Activated CD4-positive, alpha-beta T cell treated with anti-CD3 and anti-CD28 coated beads for 36 hours (primary cell): ENCODE results near the gene TMEM127. TPM values are rescaled to one million over a fixed set of nuclear protein-coding genes. Genes with fewer than 3 reads are reported as not detected.
"Not testable (repeated sequence)": the region's sequence is repeated elsewhere in the genome, so short reads cannot be mapped to it uniquely, and the experiment has no call there.

Source experiments
- ATAC-seq: fragments of 200-7000 bp; cut with Tn5 transposase; one replicate; pipeline ENCODE4 v1.10.0; 2021; ENCODE audit warnings: mild to moderate bottlenecking, moderate library complexity
- CTCF ChIA-PET: fragments of 350-600 bp; sonication (Branson Sonifier 250); formaldehyde crosslinking; loops from one replicate; lab custom pipeline; 2021; ENCODE audit warnings: antibody characterized with exemption; lab: Charles Lee
- POLR2A ChIA-PET: fragments of 350-600 bp; sonication (Branson Sonifier 250); formaldehyde crosslinking; loops from one replicate; lab custom pipeline; 2021; ENCODE audit warnings: antibody characterized with exemption, inconsistent platforms; lab: Charles Lee
- DNase-seq: peaks from one replicate; pipeline ENCODE4 v3.0.0-alpha.2; 2020
- H3K27ac Mint-ChIP-seq: one replicate; pipeline ENCODE4 v1.8.0; 2021; ENCODE audit warnings: mixed read lengths
- H3K27me3 Mint-ChIP-seq: one replicate; pipeline ENCODE4 v1.8.0; 2021; ENCODE audit warnings: mixed read lengths
- H3K36me3 Mint-ChIP-seq: one replicate; pipeline ENCODE4 v1.8.0; 2021; ENCODE audit warnings: low read depth, mixed read lengths
- H3K4me1 Mint-ChIP-seq: one replicate; pipeline ENCODE4 v1.8.0; 2021; ENCODE audit warnings: mixed read lengths
- H3K4me3 Mint-ChIP-seq: one replicate; pipeline ENCODE4 v1.8.0; 2021; ENCODE audit warnings: mild to moderate bottlenecking, moderate library complexity, mixed read lengths
- H3K9me3 Mint-ChIP-seq: one replicate; pipeline ENCODE4 v1.8.0; 2021; ENCODE audit warnings: low read depth, mixed read lengths
- intact Hi-C, 2 experiments: fragments of 100-400 bp; cut with DNase I in 1 of 2; cut with micrococcal nuclease in 1 of 2; formaldehyde crosslinking; loops; one replicate each; pipeline versions ENCODE4 v1.14.2 to v1.15.1; 2022 to 2024; cut with DNase I, micrococcal nuclease
- total RNA-seq, 2 experiments: library from RNA; stranded (reverse); gene quantifications; one replicate each; pipeline ENCODE4 v1.2.3, GENCODE V29; 2021

TMEM127 gene
- total RNA-seq, 2 experiments from 2014 or later: 16.6 to 17.9 TPM

DNA sequence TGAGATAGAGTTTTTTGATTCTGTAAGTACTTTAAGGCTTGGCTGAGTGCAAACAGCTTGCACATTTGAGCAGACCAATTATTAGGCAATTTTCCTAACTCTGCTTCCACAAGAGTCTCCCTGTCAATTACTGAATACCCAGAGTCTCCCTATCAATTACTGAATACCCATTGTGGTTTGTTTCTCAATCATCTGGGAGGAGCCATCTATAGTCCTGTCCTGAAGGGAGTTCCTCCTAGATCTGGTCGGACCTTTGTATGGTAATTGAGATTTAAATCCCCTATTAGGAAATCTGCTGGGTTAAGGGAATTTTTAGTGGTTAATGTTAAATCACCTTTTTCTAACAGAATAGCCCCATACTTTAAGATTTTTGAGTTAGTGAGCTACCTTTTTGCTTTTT is 44.7 kb downstream of the TMEM127 start:
- H3K27me3 Mint-ChIP-seq, H3K36me3 Mint-ChIP-seq, POLR2A ChIA-PET, CTCF ChIA-PET, H3K4me1 Mint-ChIP-seq, DNase-seq, H3K9me3 Mint-ChIP-seq, ATAC-seq, H3K4me3 Mint-ChIP-seq, intact Hi-C loops, H3K27ac Mint-ChIP-seq: not testable (repeated sequence)

DNA sequence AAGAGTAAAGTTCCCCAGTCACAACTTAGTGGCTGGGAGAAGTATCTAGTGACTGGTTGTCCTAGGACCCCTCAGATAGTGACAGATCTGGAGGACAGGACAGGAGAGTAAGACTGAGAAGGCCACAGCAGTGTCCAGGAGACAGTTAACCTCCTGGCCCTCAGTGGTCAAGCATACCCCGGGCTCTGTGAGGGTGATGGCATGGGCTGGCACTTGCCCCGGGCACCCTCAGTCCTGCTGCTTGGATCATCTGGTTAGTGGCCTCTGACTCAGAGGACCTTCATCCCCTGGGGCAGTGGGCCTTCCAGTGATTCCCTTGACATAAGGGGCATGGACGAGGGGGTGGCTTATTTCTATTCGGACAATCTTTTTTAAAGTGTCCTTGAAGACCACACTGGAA is 45.8 kb downstream of the TMEM127 start:
- H3K4me1 Mint-ChIP-seq, H3K27ac Mint-ChIP-seq, ATAC-seq, H3K27me3 Mint-ChIP-seq, H3K9me3 Mint-ChIP-seq, POLR2A ChIA-PET, H3K36me3 Mint-ChIP-seq, H3K4me3 Mint-ChIP-seq, intact Hi-C loops, DNase-seq: not testable (repeated sequence)
- CTCF ChIA-PET: interaction anchor here (0.9 kb wide), 1 partner anchor 8 kb away, joined by 3 read pairs; no protein-coding TSS in a partner anchor

DNA sequence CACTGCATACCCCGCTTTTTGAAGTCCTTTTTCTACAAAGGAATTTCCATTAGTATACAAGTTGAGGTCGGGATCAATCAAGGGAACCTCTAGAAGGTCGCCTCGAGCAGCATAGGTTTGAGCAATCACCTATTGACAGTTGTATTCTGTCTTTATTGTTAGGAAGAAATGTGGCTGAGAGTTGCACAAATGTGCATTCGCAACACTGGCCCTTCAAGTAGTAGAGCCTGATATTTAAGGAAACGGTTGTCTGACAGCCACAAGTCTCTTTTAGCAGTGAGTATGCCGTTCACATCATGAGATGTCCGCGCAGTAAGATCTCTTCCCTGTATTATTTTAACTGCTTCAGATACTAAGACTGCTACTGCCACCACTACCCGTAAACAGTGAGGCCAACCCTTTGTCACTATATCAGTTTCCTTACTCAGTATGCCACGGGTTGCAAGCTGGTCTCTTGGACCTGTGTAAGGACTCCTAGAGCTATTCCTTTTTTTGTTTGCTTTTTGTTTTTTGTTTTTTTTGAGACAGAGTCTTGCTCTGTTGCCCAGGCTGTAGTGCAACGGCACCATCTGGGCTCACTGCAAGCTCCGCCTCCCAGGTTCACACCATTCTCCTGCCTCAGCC is 47.2 kb downstream of the TMEM127 start:
- ChIA-PET POLR2A (no interaction called here), CTCF (interaction anchor here (1.4 to 1.8 kb wide), 2 partner anchors 11 to 29 kb away, joined by 3 read pairs; no protein-coding TSS in a partner anchor)
- DNase-seq: no peak
- Mint-ChIP-seq H3K27ac (no peak overlapping the region), H3K4me3 (no peak overlapping the region), H3K4me1 (no peaks in the 10 kb centered on the region), H3K9me3 (no peaks in the 10 kb centered on the region), H3K36me3 (no peaks in the 10 kb centered on the region), H3K27me3 (no peaks in the 10 kb centered on the region)
- ATAC-seq: no peak
- intact Hi-C loops: no loop called here

DNA sequence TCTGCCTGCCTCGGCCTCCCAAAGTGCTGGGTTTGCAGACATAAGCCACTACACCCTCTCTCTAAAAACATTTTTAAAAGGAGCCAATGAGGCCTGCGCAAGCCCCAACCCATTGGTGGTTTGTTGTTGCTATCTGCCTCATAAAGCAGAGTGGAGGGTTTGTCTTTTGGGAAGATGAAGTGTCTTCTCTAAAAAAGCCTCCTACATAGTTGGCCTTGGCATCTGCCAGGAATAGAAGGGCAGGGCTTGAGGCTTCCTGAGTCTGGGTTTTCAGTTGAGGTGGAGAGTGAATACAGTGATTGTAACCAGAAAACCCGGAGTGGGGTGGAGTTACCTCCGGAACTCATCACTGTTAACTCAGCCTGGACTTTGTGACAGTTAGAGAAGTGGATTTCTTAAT is 51.2 kb downstream of the TMEM127 start:
- ChIA-PET CTCF (interaction anchor here (0.9 kb wide), 1 partner anchor 34 kb away, joined by 5 read pairs; no protein-coding TSS in a partner anchor), POLR2A (no interaction called here)
- Mint-ChIP-seq H3K9me3 (no peaks in the 10 kb centered on the region), H3K4me3 (no peak overlapping the region), H3K27ac (no peak overlapping the region), H3K27me3 (no peaks in the 10 kb centered on the region), H3K36me3 (peaks cover 2% of the 10 kb centered on the region), H3K4me1 (peaks cover 6% of the 10 kb centered on the region)
- ATAC-seq: no peak
- no peak for DNase-seq
- intact Hi-C loops: no loop called here

DNA sequence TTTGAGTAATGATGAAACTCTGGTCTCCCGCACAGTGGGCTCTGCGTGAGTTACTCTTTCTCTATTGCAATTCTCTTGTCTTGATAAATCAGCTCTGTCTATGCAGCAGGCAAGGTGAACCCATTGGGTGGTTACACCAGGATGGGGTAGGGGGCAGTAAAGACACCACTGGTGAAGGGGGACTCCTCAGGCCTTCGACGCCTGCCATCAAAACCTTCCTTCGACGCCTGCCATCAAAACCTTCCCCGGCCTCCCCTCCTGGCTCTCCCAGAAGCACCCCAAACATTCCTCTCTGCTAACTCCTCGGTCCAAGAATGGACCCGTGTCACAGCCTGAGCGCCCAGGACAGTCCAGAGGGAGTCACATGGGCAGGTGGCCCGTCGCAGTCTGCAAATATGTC is 52.4 kb downstream of the TMEM127 start:
- H3K27ac Mint-ChIP-seq: no peak overlapping the region
- no peaks in the 10 kb centered on the region for H3K9me3 Mint-ChIP-seq
- intact Hi-C loops: no loop called here
- ChIA-PET CTCF (interaction anchor here (0.8 to 0.9 kb wide), 2 partner anchors 36 to 39 kb away, joined by 3 to 5 read pairs; no protein-coding TSS in a partner anchor), POLR2A (interaction anchor here (0.6 kb wide), 1 partner anchor 10 kb away, joined by 9 read pairs; no protein-coding TSS in a partner anchor)
- peaks cover 2% of the 10 kb centered on the region for H3K36me3 Mint-ChIP-seq
- H3K27me3 Mint-ChIP-seq: no peaks in the 10 kb centered on the region
- no peak overlapping the region for H3K4me3 Mint-ChIP-seq
- H3K4me1 Mint-ChIP-seq: peaks cover 9% of the 10 kb centered on the region
- ATAC-seq (no peak), DNase-seq (no peak)

DNA sequence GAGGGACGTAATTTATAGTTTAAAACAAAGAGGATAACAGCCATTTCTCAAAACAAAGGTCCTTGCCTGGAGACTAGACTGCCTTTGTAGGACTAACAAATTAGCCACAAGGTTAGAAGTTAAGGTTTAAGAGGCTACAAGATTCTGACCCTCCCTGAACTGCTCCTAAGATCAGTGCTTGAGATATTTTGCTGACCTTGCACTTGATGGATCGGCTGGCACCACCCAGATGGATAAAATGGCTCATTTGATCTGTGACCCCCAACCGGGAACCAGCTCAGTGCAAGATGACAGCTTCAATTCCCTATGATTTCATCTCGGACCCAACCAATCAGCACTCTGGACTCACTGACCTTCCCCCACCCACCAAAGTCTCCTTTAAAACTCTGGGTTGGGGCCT is 53.5 kb downstream of the TMEM127 start:
- no peak for ATAC-seq
- POLR2A ChIA-PET: no interaction called here

DNA sequence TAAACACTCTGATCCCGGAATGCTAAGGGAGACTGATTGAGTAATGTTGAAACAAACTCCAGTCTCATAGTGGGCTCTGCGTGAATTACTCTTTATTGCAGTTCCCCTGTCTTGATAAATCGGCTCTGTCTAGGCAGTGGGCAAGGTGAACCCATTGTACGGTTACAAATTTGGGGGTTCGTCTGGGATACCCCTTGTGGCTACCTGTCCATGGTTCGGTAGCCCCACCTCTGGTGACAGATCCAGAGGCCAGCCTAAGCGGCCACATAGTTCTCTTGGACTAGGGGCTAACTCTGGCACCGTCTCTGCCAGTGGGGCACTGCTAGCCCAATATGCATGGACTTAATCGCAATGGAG is 56.1 kb downstream of the TMEM127 start:
- peaks cover 32% of the 10 kb centered on the region for H3K4me1 Mint-ChIP-seq
- ChIA-PET POLR2A (no interaction called here), CTCF (interaction anchor here (1.3 kb wide), 1 partner anchor 9 kb away, joined by 4 read pairs; no protein-coding TSS in a partner anchor)
- no peaks in the 10 kb centered on the region for H3K9me3 Mint-ChIP-seq
- intact Hi-C loops: loop anchor here (1.0 to 5.0 kb wide), 4 partner anchors 45 to 649 kb away; partner anchors contain the start of genes ANKRD36C (in 1 of the 2), ANKRD39 (in 1 of the 2) and ARID5A (in 1 of the 2)
- ATAC-seq: no peak
- H3K36me3 Mint-ChIP-seq: peaks cover 27% of the 10 kb centered on the region
- H3K4me3 Mint-ChIP-seq: peak overlapping the region; percentile 100
- H3K27ac Mint-ChIP-seq: peak overlapping the region; percentile 87
- no peak for DNase-seq
- no peaks in the 10 kb centered on the region for H3K27me3 Mint-ChIP-seq

More for the DNA sequence above, 53.5 kb downstream of the TMEM127 start:
- no peak for DNase-seq
- no peaks in the 10 kb centered on the region for H3K9me3 Mint-ChIP-seq
- H3K27ac Mint-ChIP-seq: no peak overlapping the region
- intact Hi-C loops: no loop called here
- CTCF ChIA-PET: no interaction called here
- H3K36me3 Mint-ChIP-seq: peaks cover 7% of the 10 kb centered on the region
- no peaks in the 10 kb centered on the region for H3K27me3 Mint-ChIP-seq
- H3K4me3 Mint-ChIP-seq: no peak overlapping the region
- peaks cover 9% of the 10 kb centered on the region for H3K4me1 Mint-ChIP-seq

DNA sequence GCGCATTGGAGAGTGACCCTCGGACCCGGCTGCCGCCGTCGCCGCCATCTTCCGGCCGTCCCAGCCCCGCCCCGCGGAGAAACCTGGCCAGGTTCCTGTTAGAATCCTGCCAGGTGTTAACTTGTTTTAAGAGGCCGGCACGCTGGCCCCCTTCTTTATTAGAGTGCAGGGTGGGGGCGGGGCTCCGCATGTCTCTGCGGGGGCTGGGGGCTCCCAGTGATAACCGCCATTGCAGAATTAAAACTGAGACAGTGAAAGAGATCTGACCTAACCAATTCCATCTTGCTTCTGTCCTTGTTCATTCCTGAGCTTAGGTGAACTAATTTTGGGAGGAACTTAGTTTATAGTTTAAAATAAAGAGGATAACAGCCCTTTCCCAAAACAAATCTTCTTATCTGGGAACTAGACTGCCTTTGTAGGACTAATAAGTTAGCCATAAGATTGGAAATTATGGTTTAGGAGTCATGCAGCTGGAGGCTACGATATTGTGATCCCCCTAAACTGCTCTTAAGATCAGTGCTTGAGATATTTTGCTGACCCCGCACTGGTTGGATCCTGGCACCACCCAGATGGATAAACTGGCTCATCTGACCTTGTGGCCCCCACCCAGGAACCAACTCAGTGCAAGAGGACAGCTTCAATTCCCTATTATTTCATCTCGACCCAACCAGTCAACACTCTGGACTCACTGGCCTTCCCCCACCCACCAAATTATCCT is 56.6 kb downstream of the TMEM127 start:
- ChIA-PET POLR2A (interaction anchor here (0.7 to 1.5 kb wide), 5 partner anchors 45 to 126 kb away, joined by 3 to 9 read pairs (median 6); partner anchors contain the start of gene NCAPH), CTCF (interaction anchor here (0.6 to 1.5 kb wide), 5 partner anchors 9 to 61 kb away, joined by 3 to 8 read pairs (median 4); no protein-coding TSS in a partner anchor)
- Mint-ChIP-seq H3K4me3 (peak overlapping the region; percentile 100), H3K27me3 (no peaks in the 10 kb centered on the region), H3K4me1 (peaks cover 37% of the 10 kb centered on the region), H3K27ac (peak overlapping the region; percentile 87), H3K36me3 (peaks cover 30% of the 10 kb centered on the region), H3K9me3 (no peaks in the 10 kb centered on the region)
- DNase-seq (no peak), ATAC-seq (no peak)
- intact Hi-C loops: loop anchor here (1.0 to 5.0 kb wide), 4 partner anchors 44 to 649 kb away; partner anchors contain the start of genes ANKRD36C (in 1 of the 2), ANKRD39 (in 1 of the 2) and ARID5A (in 1 of the 2)

DNA sequence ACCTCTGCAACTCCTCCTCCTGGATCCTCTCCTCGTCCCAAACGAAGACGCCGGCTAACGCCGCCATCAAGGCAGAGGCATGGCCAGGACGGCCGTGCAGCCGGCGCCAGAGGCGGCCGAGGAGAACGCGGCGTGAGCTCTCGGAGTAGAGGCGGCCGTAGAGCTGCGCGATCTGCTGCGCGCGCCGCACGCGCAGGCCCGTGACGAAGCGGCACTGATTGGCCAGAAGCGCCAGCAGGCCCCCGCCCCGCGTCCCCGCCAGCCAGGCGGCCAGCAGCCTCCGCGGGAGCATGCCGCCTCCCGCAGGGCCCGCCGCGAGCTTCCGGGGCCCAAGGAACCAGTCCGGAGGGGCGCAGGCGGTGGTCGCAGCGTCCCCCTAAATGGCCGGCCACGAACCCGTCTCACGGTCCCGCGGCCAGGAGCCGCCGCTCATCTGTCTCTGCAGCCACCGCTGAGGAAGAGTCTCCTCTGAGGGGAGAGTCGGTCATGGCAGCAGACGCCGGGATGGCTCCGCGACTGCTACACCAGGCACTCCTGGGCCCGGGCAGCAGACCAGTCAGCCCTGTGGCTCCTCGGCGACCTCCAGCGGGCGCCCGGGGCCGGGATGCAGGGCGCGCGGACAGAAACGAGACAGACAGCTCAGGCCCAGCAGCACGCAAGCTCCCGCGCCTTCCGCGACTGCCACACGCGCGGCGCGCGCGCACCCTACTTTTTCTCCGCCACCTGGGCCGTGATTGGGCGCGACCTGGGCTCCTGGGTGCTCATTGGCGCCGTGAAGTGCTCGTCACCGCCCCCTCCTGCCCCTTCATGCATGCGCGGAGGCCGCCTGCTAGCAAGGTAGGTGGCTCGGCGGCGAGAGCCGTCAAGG is 57.4 kb downstream of the TMEM127 start, which contains the start of gene STARD7:
TSS of gene STARD7 (minus strand) at position 685 of the 868 bp plus-strand sequence. CDS start at position 292, 393 bp downstream.
- POLR2A ChIA-PET: interaction anchor here (0.5 to 1.5 kb wide), 10 partner anchors 45 to 460 kb away, joined by 3 to 9 read pairs (median 5); partner anchors contain the start of gene NCAPH
- peaks cover 45% of the 10 kb centered on the region for H3K4me1 Mint-ChIP-seq

DNA sequence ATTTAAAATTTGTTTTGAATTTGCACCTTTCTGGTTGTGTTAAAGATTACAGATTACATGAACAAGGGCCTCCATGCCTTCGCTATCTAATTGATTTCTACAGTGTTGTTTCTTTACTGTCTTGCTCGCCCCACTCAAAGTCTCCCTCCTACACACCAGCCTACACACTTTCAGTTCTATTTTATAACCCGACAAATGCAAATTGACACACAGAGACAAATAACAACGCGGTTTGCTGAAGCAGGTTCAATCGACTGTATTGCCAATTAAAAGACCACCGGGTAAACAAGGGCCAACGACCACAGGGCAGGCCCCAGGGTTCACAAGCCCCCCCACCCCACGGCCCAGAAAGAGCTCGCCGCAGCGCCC is 58.0 kb downstream of the TMEM127 start:
- no peak for ATAC-seq
- peak overlapping the region; percentile 100 for H3K4me3 Mint-ChIP-seq
- H3K27me3 Mint-ChIP-seq: no peaks in the 10 kb centered on the region
- intact Hi-C loops: loop anchor here (1.0 to 5.0 kb wide), 16 partner anchors 35 to 609 kb away; partner anchors contain the start of genes CIAO1 (in 2 of the 2), ADRA2B (in 1 of the 2), ANKRD36C (in 1 of the 2) and ARID5A (in 1 of the 2)
- peaks cover 51% of the 10 kb centered on the region for H3K4me1 Mint-ChIP-seq
- CTCF ChIA-PET: interaction anchor here (0.8 to 1.5 kb wide), 5 partner anchors 34 to 91 kb away, joined by 3 to 8 read pairs (median 4); no protein-coding TSS in a partner anchor
- peaks cover 38% of the 10 kb centered on the region for H3K36me3 Mint-ChIP-seq
- POLR2A ChIA-PET: interaction anchor here (0.5 to 1.5 kb wide), 6 partner anchors 59 to 460 kb away, joined by 3 to 9 read pairs (median 6); partner anchors contain the start of gene NCAPH
- no peak for DNase-seq
- H3K9me3 Mint-ChIP-seq: no peaks in the 10 kb centered on the region
- peak overlapping the region; percentile 96 for H3K27ac Mint-ChIP-seq

More for the DNA sequence above, 57.4 kb downstream of the TMEM127 start, which contains the start of gene STARD7:
- intact Hi-C loops: loop anchor here (1.0 to 5.0 kb wide), 17 partner anchors 34 to 650 kb away; partner anchors contain the start of genes CIAO1 (in 2 of the 2), ADRA2B (in 1 of the 2), ANKRD36C (in 1 of the 2) and ANKRD39 (in 1 of the 2)
- CTCF ChIA-PET: interaction anchor here (0.6 to 1.5 kb wide), 9 partner anchors 8 to 92 kb away, joined by 3 to 8 read pairs (median 3); no protein-coding TSS in a partner anchor
- no peaks in the 10 kb centered on the region for H3K9me3 Mint-ChIP-seq
- no peaks in the 10 kb centered on the region for H3K27me3 Mint-ChIP-seq
- DNase-seq (peak; percentile 99), ATAC-seq (peak; percentile 94)
- H3K36me3 Mint-ChIP-seq: peaks cover 32% of the 10 kb centered on the region
- H3K27ac Mint-ChIP-seq: peak within 1 kb of the TSS; percentile 96
- H3K4me3 Mint-ChIP-seq: peak within 1 kb of the TSS; percentile 100
